ENCODE measurements around the gene GPSM1. TPM values are rescaled to one million over a fixed set of nuclear protein-coding genes. Genes with fewer than 3 reads are reported as not detected.

GPSM1 gene
- total and polyA plus RNA-seq, 9 of the 15 experiments (the other 6 are each of a cell fraction or from before 2014, with no cell fraction given) = 0.04 to 14.2 (median 3.1) TPM

GRCh38 chr9:136349546-136349945, 22.2 kb downstream of the GPSM1 start (continued):
- TF ChIP-seq REST (IDR thresholded peaks at IDR 0.05; ENCODE audit: borderline replicate concordance) (peak; percentile 20; the same call in 1 of the 2 replicates), REST (CRISPR knock-in tag; IDR thresholded peaks at IDR 0.05; ENCODE audit: low read depth) (no peak), ZNF668 (CRISPR knock-in tag; IDR thresholded peaks at IDR 0.05) (no peak), POLR2G (IDR thresholded peaks at IDR 0.05; ENCODE audit: low read depth, low read length) (peak; percentile 8; the same call in 1 of the 2 replicates), PHF21A (IDR thresholded peaks at IDR 0.05; ENCODE audit: borderline replicate concordance, low read depth) (no peak), BHLHE40 (IDR thresholded peaks at IDR 0.05; ENCODE audit: low read length) (peak; percentile 70)

Measured in K562 (cell line).